Esophagus (tissue), 2 donors: Measurements from ENCODE around the gene HPD. TPM values are rescaled to one million over a fixed set of nuclear protein-coding genes. Genes with fewer than 3 reads are reported as not detected.

Experiments
- H3K27ac ChIP-seq, 2 donors: one replicate each; pipeline ENCODE4 v1.5.1; 2013; ENCODE audit warnings: low read depth in 2 of 2, mild to moderate bottlenecking in 2 of 2, inconsistent platforms in 1 of 2, low read length in 1 of 2, moderate library complexity in 1 of 2
- H3K27me3 ChIP-seq, 2 donors: one replicate each; pipeline ENCODE4 v1.6.1; 2013; ENCODE audit warnings: low read length in 2 of 2, control low read depth in 1 of 2, mild to moderate bottlenecking in 1 of 2; ENCODE audit not compliant: insufficient read depth in 2 of 2, control insufficient read depth in 1 of 2
- H3K36me3 ChIP-seq, 2 donors: one replicate each; pipeline ENCODE4 v1.6.1; 2013; ENCODE audit warnings: low read length in 1 of 2; ENCODE audit not compliant: control insufficient read depth in 2 of 2, insufficient read depth in 2 of 2
- H3K4me1 ChIP-seq, 2 donors: one replicate each; pipeline ENCODE4 v1.6.1; 2013; ENCODE audit warnings: low read length in 1 of 2; ENCODE audit not compliant: control insufficient read depth in 2 of 2, insufficient read depth in 2 of 2
- H3K4me3 ChIP-seq, 2 donors: one replicate each; pipeline ENCODE4 v1.5.1; 2013; ENCODE audit warnings: low read length in 2 of 2, mild to moderate bottlenecking in 2 of 2, low read depth in 1 of 2, moderate library complexity in 1 of 2
- H3K9me3 ChIP-seq, 2 donors: one replicate each; pipeline ENCODE4 v1.6.1; 2013; ENCODE audit warnings: mild to moderate bottlenecking in 2 of 2, low read depth in 1 of 2, low read length in 1 of 2, moderate library complexity in 1 of 2; ENCODE audit not compliant: control insufficient read depth in 2 of 2, insufficient read depth in 1 of 2
- WGBS, 2 donors: extraction: QIAGEN DNeasy Blood & Tissue Kit; methylation state at CpG; one replicate each; pipeline ENCODE4 v1.1.7; 2013; 5-methylcytosine and 5-hydroxymethylcytosine counted together
- polyA plus RNA-seq, 2 donors: library from polyadenylated mRNA; stranded (reverse); fragments of 200-250 nt; gene quantifications; one replicate each; pipeline ENCODE4 v1.2.3, GENCODE V29; 2013
- donor health status: healthy with polysubstance abuse.
- donor health status: Bipolar disorder and iron deficiency.

Gene HPD
- polyA plus RNA-seq, 2 donors: 0.29 to 0.31 TPM

GRCh38 chr12:121806546-121807423, 51.9 kb downstream of the HPD start:
- Histone ChIP-seq H3K4me3 (peak overlapping the region; percentile 50 to 88), H3K4me1 (peaks cover 10 to 15% of the 10 kb centered on the region in 2 donors), H3K36me3 (peaks cover 0 to 30% of the 10 kb centered on the region in 2 donors), H3K27me3 (no peaks in the 10 kb centered on the region), H3K27ac (peak overlapping the region; percentile 15 to 22), H3K9me3 (no peaks in the 10 kb centered on the region)
- 27 to 36% methylated on average over 21 of the region's 21 CpGs for WGBS, 2 donors

GRCh38 chr12:121806009-121806545, 52.6 kb downstream of the HPD start:
- peaks cover 8 to 10% of the 10 kb centered on the region in 2 donors for H3K4me1 ChIP-seq
- H3K27me3 ChIP-seq: no peaks in the 10 kb centered on the region
- H3K27ac ChIP-seq: peak overlapping the region; percentile 22 to 26
- H3K36me3 ChIP-seq: peaks cover 0 to 25% of the 10 kb centered on the region in 2 donors
- H3K9me3 ChIP-seq: no peaks in the 10 kb centered on the region
- peak overlapping the region; percentile 50 to 88 for H3K4me3 ChIP-seq
- 2% methylated on average over 14 to 16 of the region's 16 CpGs for WGBS, 2 donors

GRCh38 chr12:121805171-121806008, 53.3 kb downstream of the HPD start:
- H3K9me3 ChIP-seq: no peaks in the 10 kb centered on the region
- no peaks in the 10 kb centered on the region for H3K27me3 ChIP-seq
- H3K36me3 ChIP-seq: peaks cover 0 to 19% of the 10 kb centered on the region in 2 donors
- H3K4me1 ChIP-seq: peaks cover 5 to 10% of the 10 kb centered on the region in 2 donors
- peak overlapping the region; percentile 99 for H3K27ac ChIP-seq
- WGBS, 2 donors: 1% methylated on average over 45 of the region's 45 CpGs
- H3K4me3 ChIP-seq: peak overlapping the region; percentile 71 to 88

GRCh38 chr12:121804417-121805111, 54.1 kb downstream of the HPD start:
- peak overlapping the region; percentile 99 for H3K27ac ChIP-seq
- peaks cover 0 to 12% of the 10 kb centered on the region in 2 donors for H3K36me3 ChIP-seq
- no peaks in the 10 kb centered on the region for H3K9me3 ChIP-seq
- peaks cover 5 to 10% of the 10 kb centered on the region in 2 donors for H3K4me1 ChIP-seq
- no peaks in the 10 kb centered on the region for H3K27me3 ChIP-seq
- 1% methylated on average over 60 to 63 of the region's 63 CpGs for WGBS, 2 donors
- H3K4me3 ChIP-seq: peak overlapping the region; percentile 71 to 88

- no peaks in the 10 kb centered on the region for H3K27me3 ChIP-seq
- WGBS, 2 donors: 0 to 1% methylated on average over 31 to 74 of the region's 74 CpGs
- peaks cover 5 to 10% of the 10 kb centered on the region in 2 donors for H3K4me1 ChIP-seq
Measured at GRCh38 chr12:121803861-121804416, 54.7 kb downstream of the HPD start, which contains the start of gene SETD1B. SETD1B (plus strand) TSS chr12:121804009; CDS start chr12:121804738, 729 bp downstream.

GRCh38 chr12:121802843-121803698, 55.6 kb downstream of the HPD start:
- peaks cover 10 to 11% of the 10 kb centered on the region in 2 donors for H3K4me1 ChIP-seq

More at GRCh38 chr12:121803861-121804416, 54.7 kb downstream of the HPD start, which contains the start of gene SETD1B:
- Histone ChIP-seq H3K4me3 (peak within 1 kb of the TSS; percentile 71 to 88), H3K27ac (peak within 1 kb of the TSS; percentile 99), H3K36me3 (peaks cover 0 to 9% of the 10 kb centered on the region in 2 donors), H3K9me3 (no peaks in the 10 kb centered on the region)

GRCh38 chr12:121802485-121802842, 56.2 kb downstream of the HPD start:
- no peaks in the 10 kb centered on the region for H3K9me3 ChIP-seq
- H3K27me3 ChIP-seq: no peaks in the 10 kb centered on the region
- H3K4me3 ChIP-seq: peak overlapping the region; percentile 71 to 88
- 0 to 2% methylated on average over 1 of the region's 1 CpG for WGBS, 2 donors
- peaks cover 10 to 17% of the 10 kb centered on the region in 2 donors for H3K4me1 ChIP-seq
- peak overlapping the region; percentile 99 for H3K27ac ChIP-seq
- peaks cover 0 to 5% of the 10 kb centered on the region in 2 donors for H3K36me3 ChIP-seq

More at GRCh38 chr12:121802843-121803698, 55.6 kb downstream of the HPD start:
- peak overlapping the region; percentile 99 for H3K27ac ChIP-seq
- no peaks in the 10 kb centered on the region for H3K9me3 ChIP-seq
- WGBS, 2 donors: 0 to 1% methylated on average over 64 to 65 of the region's 65 CpGs
- H3K36me3 ChIP-seq: peaks cover 0 to 6% of the 10 kb centered on the region in 2 donors
- peak overlapping the region; percentile 71 to 88 for H3K4me3 ChIP-seq
- no peaks in the 10 kb centered on the region for H3K27me3 ChIP-seq
